ENCODE results near the gene KNSTRN. TPM values are rescaled to one million over a fixed set of nuclear protein-coding genes. Genes with fewer than 3 reads are reported as not detected.

The KNSTRN gene
- polyA plus RNA-seq, 1 donor (not counting 4 experiments of a cell fraction or from before 2014, with no cell fraction given): 42.4 TPM

GRCh38 chr15:40364251-40364650 is 18.3 kb upstream of the KNSTRN start:
- FAIRE-seq (no peak), DNase-seq (ENCODE audit: low read depth, low spot score) (no peak)
- Histone ChIP-seq H2AFZ (ENCODE audit: control insufficient read depth, low read length) (no peak overlapping the region), H4K20me1 (ENCODE audit: control insufficient read depth, extremely low read depth, insufficient read depth, low read length) (no peaks in the 10 kb centered on the region), H3K9ac (ENCODE audit: control insufficient read depth, extremely low read depth, insufficient read depth, low read length) (no peak overlapping the region), H3K27me3 (ENCODE audit: control insufficient read depth, extremely low read depth, insufficient read depth, low read length) (peaks cover 4% of the 10 kb centered on the region), H3K4me2 (ENCODE audit: control insufficient read depth, extremely low read depth, insufficient read depth, low read depth, low read length) (no peak overlapping the region), H3K79me2 (ENCODE audit: control insufficient read depth, insufficient read depth, low read length) (no peaks in the 10 kb centered on the region), H3K4me3 (ENCODE audit: control insufficient read depth in 2 of 3, extremely low read depth in 1 of 3, insufficient read depth in 2 of 3, low read depth in 1 of 3, low read length in 3 of 3) (no peak overlapping the region), H3K36me3 (ENCODE audit: control insufficient read depth in 2 of 2, extremely low read depth in 1 of 2, insufficient read depth in 2 of 2, low read length in 2 of 2) (no peaks in the 10 kb centered on the region), H3K9me3 (ENCODE audit: control insufficient read depth, low read depth, low read length) (no peaks in the 10 kb centered on the region), H3K9me1 (ENCODE audit: control insufficient read depth, extremely low read depth, insufficient read depth, low read length) (no peaks in the 10 kb centered on the region), H3K4me1 (ENCODE audit: control insufficient read depth, extremely low read depth, insufficient read depth, low read length) (peaks cover 29% of the 10 kb centered on the region), H3K27ac (ENCODE audit: control insufficient read depth, insufficient read depth, low read length) (no peak overlapping the region)
- TF ChIP-seq EZH2 (IDR thresholded peaks at IDR 0.05; ENCODE audit: low read length): no peak
- dilution Hi-C loops (cut with MboI; ENCODE audit: extremely low pct_ligation_motif_present, low sequenced_read_pairs): no loop called here

GRCh38 chr15:40365016-40365415 is 17.5 kb upstream of the KNSTRN start:
- Histone ChIP-seq H3K4me2 (ENCODE audit: control insufficient read depth, extremely low read depth, insufficient read depth, low read depth, low read length) (no peak overlapping the region), H3K9ac (ENCODE audit: control insufficient read depth, extremely low read depth, insufficient read depth, low read length) (no peak overlapping the region), H2AFZ (ENCODE audit: control insufficient read depth, low read length) (no peak overlapping the region), H3K27ac (ENCODE audit: control insufficient read depth, insufficient read depth, low read length) (no peak overlapping the region), H3K9me3 (ENCODE audit: control insufficient read depth, low read depth, low read length) (no peaks in the 10 kb centered on the region), H3K36me3 (ENCODE audit: control insufficient read depth in 2 of 2, extremely low read depth in 1 of 2, insufficient read depth in 2 of 2, low read length in 2 of 2) (no peaks in the 10 kb centered on the region), H3K79me2 (ENCODE audit: control insufficient read depth, insufficient read depth, low read length) (no peaks in the 10 kb centered on the region), H3K27me3 (ENCODE audit: control insufficient read depth, extremely low read depth, insufficient read depth, low read length) (peaks cover 4% of the 10 kb centered on the region), H3K9me1 (ENCODE audit: control insufficient read depth, extremely low read depth, insufficient read depth, low read length) (no peaks in the 10 kb centered on the region), H3K4me3 (ENCODE audit: control insufficient read depth in 2 of 3, extremely low read depth in 1 of 3, insufficient read depth in 2 of 3, low read depth in 1 of 3, low read length in 3 of 3) (no peak overlapping the region), H4K20me1 (ENCODE audit: control insufficient read depth, extremely low read depth, insufficient read depth, low read length) (no peaks in the 10 kb centered on the region), H3K4me1 (ENCODE audit: control insufficient read depth, extremely low read depth, insufficient read depth, low read length) (peaks cover 21% of the 10 kb centered on the region)
- no peak for FAIRE-seq
- dilution Hi-C loops (cut with MboI; ENCODE audit: extremely low pct_ligation_motif_present, low sequenced_read_pairs): no loop called here
- DNase-seq (ENCODE audit: low read depth, low spot score): no peak
- no peak for TF ChIP-seq EZH2 (IDR thresholded peaks at IDR 0.05; ENCODE audit: low read length)

- DNase-seq (ENCODE audit: low read depth, low spot score) (no peak), FAIRE-seq (no peak)
- Histone ChIP-seq H3K4me1 (ENCODE audit: control insufficient read depth, extremely low read depth, insufficient read depth, low read length) (peaks cover 13% of the 10 kb centered on the region), H3K4me2 (ENCODE audit: control insufficient read depth, extremely low read depth, insufficient read depth, low read depth, low read length) (no peak overlapping the region), H4K20me1 (ENCODE audit: control insufficient read depth, extremely low read depth, insufficient read depth, low read length) (no peaks in the 10 kb centered on the region), H3K27ac (ENCODE audit: control insufficient read depth, insufficient read depth, low read length) (no peak overlapping the region), H3K27me3 (ENCODE audit: control insufficient read depth, extremely low read depth, insufficient read depth, low read length) (peaks cover 4% of the 10 kb centered on the region), H3K79me2 (ENCODE audit: control insufficient read depth, insufficient read depth, low read length) (no peaks in the 10 kb centered on the region), H2AFZ (ENCODE audit: control insufficient read depth, low read length) (no peak overlapping the region), H3K9me3 (ENCODE audit: control insufficient read depth, low read depth, low read length) (no peaks in the 10 kb centered on the region), H3K36me3 (ENCODE audit: control insufficient read depth in 2 of 2, extremely low read depth in 1 of 2, insufficient read depth in 2 of 2, low read length in 2 of 2) (no peaks in the 10 kb centered on the region), H3K9ac (ENCODE audit: control insufficient read depth, extremely low read depth, insufficient read depth, low read length) (no peak overlapping the region), H3K9me1 (ENCODE audit: control insufficient read depth, extremely low read depth, insufficient read depth, low read length) (no peaks in the 10 kb centered on the region), H3K4me3 (ENCODE audit: control insufficient read depth in 2 of 3, extremely low read depth in 1 of 3, insufficient read depth in 2 of 3, low read depth in 1 of 3, low read length in 3 of 3) (no peak overlapping the region)
- TF ChIP-seq CTCF (optimal IDR thresholded peaks at IDR 0.05 in 1 of 3, IDR thresholded peaks at IDR 0.05 in 1 of 3, conservative IDR thresholded peaks at IDR 0.05 in 1 of 3; ENCODE audit: extremely low read depth in 1 of 3, insufficient read depth in 2 of 3, low read length in 3 of 3) (no peak), EZH2 (IDR thresholded peaks at IDR 0.05; ENCODE audit: low read length) (no peak)
- dilution Hi-C loops (cut with MboI; ENCODE audit: extremely low pct_ligation_motif_present, low sequenced_read_pairs): no loop called here
These were observed 16.7 kb upstream of the KNSTRN start for GRCh38 chr15:40365624-40366456.

Measured in keratinocyte (primary cell).